Esophagus muscularis mucosa (tissue), 4 donors: ENCODE data around the gene RPS6KA2.

Experiments used
- EP300 ChIP-seq: sonication (generic); formaldehyde crosslinking; IDR thresholded peaks from one replicate; pipeline ENCODE4 v1.6.1; 2017; ENCODE audit warnings: antibody characterized with exemption
- POLR2A ChIP-seq: fragments of 450-650 bp; IDR thresholded peaks from one replicate; pipeline ENCODE4 v1.6.1; 2017; ENCODE audit warnings: antibody characterized with exemption, moderate library complexity, mild to moderate bottlenecking, low read depth
- TF ChIP-seq, protein P1 (sequence below), 3 experiments: fragments of 200-600 bp in 2 of 3; fragments of 450-650 bp in 1 of 3; sonication (generic) in 2 of 3; IDR thresholded peaks; one replicate each; pipeline ENCODE4 v1.5.1; 2017 to 2019; ENCODE audit warnings: antibody characterized with exemption in 3 of 3, mild to moderate bottlenecking in 2 of 3, moderate library complexity in 1 of 3

DNA sequence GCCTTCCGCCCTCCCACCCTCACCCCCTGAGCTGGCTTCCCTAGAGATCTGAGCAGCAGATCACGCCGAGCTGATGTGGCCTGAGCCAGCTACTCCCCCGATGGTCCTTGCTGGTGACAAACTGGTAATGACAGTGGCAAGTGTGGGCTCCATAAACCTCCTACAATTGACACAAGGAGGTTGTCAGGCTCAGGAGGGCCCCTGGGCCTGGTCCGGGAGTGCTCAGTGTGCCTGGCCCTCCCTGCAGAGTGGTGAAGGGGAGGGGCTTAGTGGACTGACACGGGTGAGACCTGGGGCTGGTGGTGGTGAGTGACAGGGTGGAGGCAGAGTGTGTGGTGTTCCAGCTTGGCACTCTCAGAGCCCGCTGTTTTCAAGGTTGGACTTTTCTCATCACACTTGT is 221.7 kb downstream of the RPS6KA2 start:
- no peak for TF ChIP-seq POLR2A
- TF ChIP-seq, protein P1, sequence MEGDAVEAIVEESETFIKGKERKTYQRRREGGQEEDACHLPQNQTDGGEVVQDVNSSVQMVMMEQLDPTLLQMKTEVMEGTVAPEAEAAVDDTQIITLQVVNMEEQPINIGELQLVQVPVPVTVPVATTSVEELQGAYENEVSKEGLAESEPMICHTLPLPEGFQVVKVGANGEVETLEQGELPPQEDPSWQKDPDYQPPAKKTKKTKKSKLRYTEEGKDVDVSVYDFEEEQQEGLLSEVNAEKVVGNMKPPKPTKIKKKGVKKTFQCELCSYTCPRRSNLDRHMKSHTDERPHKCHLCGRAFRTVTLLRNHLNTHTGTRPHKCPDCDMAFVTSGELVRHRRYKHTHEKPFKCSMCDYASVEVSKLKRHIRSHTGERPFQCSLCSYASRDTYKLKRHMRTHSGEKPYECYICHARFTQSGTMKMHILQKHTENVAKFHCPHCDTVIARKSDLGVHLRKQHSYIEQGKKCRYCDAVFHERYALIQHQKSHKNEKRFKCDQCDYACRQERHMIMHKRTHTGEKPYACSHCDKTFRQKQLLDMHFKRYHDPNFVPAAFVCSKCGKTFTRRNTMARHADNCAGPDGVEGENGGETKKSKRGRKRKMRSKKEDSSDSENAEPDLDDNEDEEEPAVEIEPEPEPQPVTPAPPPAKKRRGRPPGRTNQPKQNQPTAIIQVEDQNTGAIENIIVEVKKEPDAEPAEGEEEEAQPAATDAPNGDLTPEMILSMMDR (IDR thresholded peaks at IDR 0.05), result no peak
- TF ChIP-seq EP300, result no peak
